ENCODE data around the gene CACNG6. TPM values are rescaled to one million over a fixed set of nuclear protein-coding genes. Genes with fewer than 3 reads are reported as not detected.

CACNG6 gene
- total RNA-seq, 1 donor: under 0.01 TPM

GRCh38 chr19:54011507-54012211, 20.2 kb downstream of the CACNG6 start:
- no peak for DNase-seq (ENCODE audit: low read depth)
- no peak for TF ChIP-seq CTCF (IDR thresholded peaks at IDR 0.05; ENCODE audit: insufficient read depth, low read depth, low read length)
- H3K4me3 ChIP-seq (ENCODE audit: low read depth, low read length): no peak overlapping the region

GRCh38 chr19:54013866-54014265, 22.4 kb downstream of the CACNG6 start:
- TF ChIP-seq CTCF (IDR thresholded peaks at IDR 0.05; ENCODE audit: insufficient read depth, low read depth, low read length): no peak
- DNase-seq (ENCODE audit: low read depth): no peak
- H3K4me3 ChIP-seq (ENCODE audit: low read depth, low read length): no peak overlapping the region

GRCh38 chr19:54014920-54015560, 23.6 kb downstream of the CACNG6 start:
- no peak for DNase-seq (ENCODE audit: low read depth)
- no peak overlapping the region for H3K4me3 ChIP-seq (ENCODE audit: low read depth, low read length)
- no peak for TF ChIP-seq CTCF (IDR thresholded peaks at IDR 0.05; ENCODE audit: insufficient read depth, low read depth, low read length)

GRCh38 chr19:54017261-54017660, 25.8 kb downstream of the CACNG6 start:
- DNase-seq (ENCODE audit: low read depth): peak; percentile 77
- no peak for TF ChIP-seq CTCF (IDR thresholded peaks at IDR 0.05; ENCODE audit: insufficient read depth, low read depth, low read length)
- H3K4me3 ChIP-seq (ENCODE audit: low read depth, low read length): no peak overlapping the region

- no peak for DNase-seq (ENCODE audit: low read depth)
- TF ChIP-seq CTCF (IDR thresholded peaks at IDR 0.05; ENCODE audit: insufficient read depth, low read depth, low read length): no peak
- H3K4me3 ChIP-seq (ENCODE audit: low read depth, low read length): no peak overlapping the region
These were observed 29.9 kb downstream of the CACNG6 start for GRCh38 chr19:54021363-54021762.

- DNase-seq (ENCODE audit: low read depth): no peak
- no peak for TF ChIP-seq CTCF (IDR thresholded peaks at IDR 0.05; ENCODE audit: insufficient read depth, low read depth, low read length)
- no peak overlapping the region for H3K4me3 ChIP-seq (ENCODE audit: low read depth, low read length)
These were observed 30.5 kb downstream of the CACNG6 start for GRCh38 chr19:54021932-54022331.

Data from fibroblast of villous mesenchyme (primary cell).